CD4-positive, alpha-beta T cell treated with Interleukin-6 at 100 ng/mL for 8 hours (primary cell): ENCODE measurements around the gene DOLK.

Experiments used
- DNase-seq: peaks from one replicate; pipeline ENCODE4 v3.0.0-alpha.2; 2020; ENCODE audit warnings: mixed read lengths, low spot score

Gene DOLK

GRCh38 chr9:128906741-128907140, 40.7 kb downstream of the DOLK start:
- no peak for DNase-seq

- no peak for DNase-seq
Observed at GRCh38 chr9:128905964-128906363, 41.4 kb downstream of the DOLK start.

- DNase-seq = no peak
Observed at GRCh38 chr9:128903871-128904620, 43.4 kb downstream of the DOLK start.

GRCh38 chr9:128903079-128903461, 44.3 kb downstream of the DOLK start:
- no peak for DNase-seq

GRCh38 chr9:128902351-128903078, 44.9 kb downstream of the DOLK start:
- DNase-seq = peak; percentile 92

GRCh38 chr9:128901822-128902221, 45.6 kb downstream of the DOLK start:
- no peak for DNase-seq

- no peak for DNase-seq
Observed at GRCh38 chr9:128901379-128901778, 46.0 kb downstream of the DOLK start.

GRCh38 chr9:128899566-128900322, 47.7 kb downstream of the DOLK start:
- peak; percentile 24 for DNase-seq

- no peak for DNase-seq
Observed at GRCh38 chr9:128898845-128899565, 48.4 kb downstream of the DOLK start.

- no peak for DNase-seq
Observed at GRCh38 chr9:128898382-128898781, 49.0 kb downstream of the DOLK start.

GRCh38 chr9:128895556-128895955, 51.8 kb downstream of the DOLK start:
- no peak for DNase-seq
